ENCODE results near the gene NDUFAB1.

DNA sequence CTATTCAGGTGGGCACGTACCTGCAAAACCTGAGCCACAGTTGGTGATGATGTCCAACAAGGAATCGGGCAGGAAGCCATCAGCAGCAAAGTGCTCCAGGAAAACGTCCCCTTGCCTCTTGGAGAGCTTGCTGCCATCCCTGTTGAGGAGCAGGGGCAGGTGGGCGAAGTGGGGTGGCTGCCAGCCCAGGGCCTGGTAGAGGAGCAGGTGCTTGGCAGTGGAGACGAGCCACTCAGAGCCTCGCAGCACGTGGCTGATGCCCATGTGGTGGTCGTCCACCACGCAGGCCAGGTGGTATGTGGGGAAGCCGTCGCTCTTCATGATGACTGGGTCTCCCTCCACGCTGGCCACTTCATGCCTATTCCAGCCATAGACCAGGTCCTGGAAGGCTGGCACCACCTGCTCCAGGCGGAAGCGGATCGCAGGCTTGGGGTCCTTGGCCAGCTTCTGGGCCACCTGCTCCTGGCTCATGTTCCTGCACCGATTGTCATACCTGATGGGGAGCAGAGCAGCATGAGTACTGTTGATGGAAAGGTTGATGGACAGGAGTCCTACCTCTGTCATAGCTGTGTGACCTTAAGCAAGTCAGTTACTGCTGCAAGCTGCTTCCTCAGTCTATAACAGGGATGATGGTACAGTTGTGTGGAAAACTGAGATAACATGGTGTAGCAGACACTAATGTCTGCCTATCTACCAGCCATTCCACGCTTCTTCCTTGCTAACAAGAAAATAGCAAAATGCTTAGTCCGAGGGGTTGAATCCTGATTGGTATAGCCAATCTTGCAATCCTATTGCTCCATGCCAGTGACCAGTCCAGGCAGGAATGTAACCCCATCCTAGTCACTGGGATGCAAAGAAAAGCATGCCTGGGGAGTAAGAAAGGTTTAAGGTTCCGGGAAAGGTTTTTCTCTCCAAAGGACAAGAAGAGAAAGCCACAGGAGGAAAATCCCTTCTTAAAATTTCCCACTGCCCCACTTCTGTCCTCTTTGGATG lies 61.0 kb downstream of the NDUFAB1 start:
- TF ChIP-seq CTCF (IDR thresholded peaks at IDR 0.05) (no peak), POLR2A (IDR thresholded peaks at IDR 0.05) (no peak), POLR2AphosphoS5 (IDR thresholded peaks at IDR 0.05) (no peak)
